Vagina (tissue), 2 donors: ENCODE results near the gene CYP4F3.

Source experiments
- CTCF ChIP-seq, 3 experiments: fragments of 450-650 bp in 2 of 3; fragments of 200-600 bp in 1 of 3; sonication (generic) in 1 of 3; IDR thresholded peaks; one replicate each; pipeline ENCODE4 v1.5.1; 2017 to 2019; ENCODE audit warnings: antibody characterized with exemption in 3 of 3, mild to moderate bottlenecking in 2 of 3, moderate library complexity in 2 of 3
- POLR2A ChIP-seq, 2 donors: fragments of 450-650 bp; IDR thresholded peaks; one replicate each; pipeline ENCODE4 v1.6.1; 2017; ENCODE audit warnings: antibody characterized with exemption in 2 of 2, mild to moderate bottlenecking in 2 of 2, moderate library complexity in 2 of 2

GRCh38 chr19:15679089-15679488, 38.4 kb downstream of the CYP4F3 start:
- TF ChIP-seq CTCF (IDR thresholded peaks at IDR 0.05) (no peak), POLR2A (IDR thresholded peaks at IDR 0.05) (no peak)
